Measurements from ENCODE around the gene SPATA31D3.
"Not testable (repeated sequence)": the region's sequence is repeated elsewhere in the genome, so short reads cannot be mapped to it uniquely, and the experiment has no call there.

The SPATA31D3 gene

DNA sequence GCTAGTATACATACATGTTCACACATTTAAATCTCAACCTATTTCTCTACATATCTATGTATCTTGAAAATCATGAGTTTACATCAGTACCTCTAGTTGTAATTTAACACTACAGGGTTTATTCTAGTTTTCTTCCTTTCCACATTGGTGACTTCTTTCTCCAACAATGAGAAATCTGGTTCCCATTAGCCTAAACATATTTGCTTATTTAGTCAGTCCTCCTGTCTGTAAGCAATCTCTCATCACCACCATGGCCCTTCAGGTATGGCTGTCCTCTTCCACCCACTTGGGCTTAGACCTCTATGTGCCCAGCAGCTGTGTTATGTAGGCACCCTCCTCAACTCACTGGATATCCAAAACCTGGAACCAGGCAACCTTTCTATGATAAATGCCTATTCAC is 37.3 kb downstream of the SPATA31D3 start:
- DNase-seq = no peak

GRCh38 chr9:81981883-81982282 is 38.6 kb downstream of the SPATA31D3 start:
- DNase-seq = no peak

- DNase-seq = no peak
Measured at GRCh38 chr9:81984928-81985327, 41.6 kb downstream of the SPATA31D3 start.

- no peak for DNase-seq
Measured at GRCh38 chr9:81986051-81986450, 42.8 kb downstream of the SPATA31D3 start.

GRCh38 chr9:81988472-81988871 is 45.2 kb downstream of the SPATA31D3 start, which contains the start of gene SPATA31D1:
TSS of gene SPATA31D1 (plus strand) at chr9:81988772. CDS start at chr9:81988819, 47 bp downstream.
- DNase-seq = not testable (repeated sequence)

- DNase-seq = no peak
Measured at GRCh38 chr9:81989700-81990099, 46.4 kb downstream of the SPATA31D3 start.

GRCh38 chr9:81993656-81994055 is 50.4 kb downstream of the SPATA31D3 start:
- no peak for DNase-seq
